GM12878 (cell line): ENCODE measurements around the gene BZW2.

Source experiments
- GABPA ChIP-seq: IDR thresholded peaks from 2 replicates; pipeline ENCODE4 v1.6.1; 2014; ENCODE audit warnings: antibody characterized with exemption, low read depth, mild to moderate bottlenecking, inconsistent platforms
- HDAC6 ChIP-seq: fragments of 200-600 bp; sonication (generic); IDR thresholded peaks from one replicate; pipeline ENCODE4 v1.8.0; 2017; ENCODE audit warnings: antibody characterized with exemption; ENCODE audit not compliant: unreplicated experiment
- POLR2A ChIP-seq: IDR thresholded peaks from 2 replicates; pipeline ENCODE4 v1.6.1; 2011; ENCODE audit warnings: low read depth, mild to moderate bottlenecking, low read length
- POLR2AphosphoS5 ChIP-seq: IDR thresholded peaks from 2 replicates; pipeline ENCODE4 v1.6.1; 2011; ENCODE audit warnings: mild to moderate bottlenecking, low read length, inconsistent platforms
- TCF12 ChIP-seq: IDR thresholded peaks from 2 replicates; pipeline ENCODE4 v1.6.1; 2011; ENCODE audit warnings: low read depth, mild to moderate bottlenecking, low read length

- TF ChIP-seq GABPA (no peak), TCF12 (no peak), POLR2AphosphoS5 (no peak), HDAC6 (no peak), POLR2A (no peak)
Measured at GRCh38 chr7:16677978-16678494, 32.1 kb downstream of the BZW2 start.
